Embryonic facial prominence (tissue), 1 donor: ENCODE measurements around the gene MITF.
A peak's percentile ranks its signal among the peaks of the same experiment; 100 is the strongest.

Experiments
- DNase-seq: peaks from one replicate; pipeline ENCODE4 v3.0.0-alpha.2; 2016; ENCODE audit errors: extremely low spot score

The MITF gene, protein sequence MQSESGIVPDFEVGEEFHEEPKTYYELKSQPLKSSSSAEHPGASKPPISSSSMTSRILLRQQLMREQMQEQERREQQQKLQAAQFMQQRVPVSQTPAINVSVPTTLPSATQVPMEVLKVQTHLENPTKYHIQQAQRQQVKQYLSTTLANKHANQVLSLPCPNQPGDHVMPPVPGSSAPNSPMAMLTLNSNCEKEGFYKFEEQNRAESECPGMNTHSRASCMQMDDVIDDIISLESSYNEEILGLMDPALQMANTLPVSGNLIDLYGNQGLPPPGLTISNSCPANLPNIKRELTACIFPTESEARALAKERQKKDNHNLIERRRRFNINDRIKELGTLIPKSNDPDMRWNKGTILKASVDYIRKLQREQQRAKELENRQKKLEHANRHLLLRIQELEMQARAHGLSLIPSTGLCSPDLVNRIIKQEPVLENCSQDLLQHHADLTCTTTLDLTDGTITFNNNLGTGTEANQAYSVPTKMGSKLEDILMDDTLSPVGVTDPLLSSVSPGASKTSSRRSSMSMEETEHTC

DNA sequence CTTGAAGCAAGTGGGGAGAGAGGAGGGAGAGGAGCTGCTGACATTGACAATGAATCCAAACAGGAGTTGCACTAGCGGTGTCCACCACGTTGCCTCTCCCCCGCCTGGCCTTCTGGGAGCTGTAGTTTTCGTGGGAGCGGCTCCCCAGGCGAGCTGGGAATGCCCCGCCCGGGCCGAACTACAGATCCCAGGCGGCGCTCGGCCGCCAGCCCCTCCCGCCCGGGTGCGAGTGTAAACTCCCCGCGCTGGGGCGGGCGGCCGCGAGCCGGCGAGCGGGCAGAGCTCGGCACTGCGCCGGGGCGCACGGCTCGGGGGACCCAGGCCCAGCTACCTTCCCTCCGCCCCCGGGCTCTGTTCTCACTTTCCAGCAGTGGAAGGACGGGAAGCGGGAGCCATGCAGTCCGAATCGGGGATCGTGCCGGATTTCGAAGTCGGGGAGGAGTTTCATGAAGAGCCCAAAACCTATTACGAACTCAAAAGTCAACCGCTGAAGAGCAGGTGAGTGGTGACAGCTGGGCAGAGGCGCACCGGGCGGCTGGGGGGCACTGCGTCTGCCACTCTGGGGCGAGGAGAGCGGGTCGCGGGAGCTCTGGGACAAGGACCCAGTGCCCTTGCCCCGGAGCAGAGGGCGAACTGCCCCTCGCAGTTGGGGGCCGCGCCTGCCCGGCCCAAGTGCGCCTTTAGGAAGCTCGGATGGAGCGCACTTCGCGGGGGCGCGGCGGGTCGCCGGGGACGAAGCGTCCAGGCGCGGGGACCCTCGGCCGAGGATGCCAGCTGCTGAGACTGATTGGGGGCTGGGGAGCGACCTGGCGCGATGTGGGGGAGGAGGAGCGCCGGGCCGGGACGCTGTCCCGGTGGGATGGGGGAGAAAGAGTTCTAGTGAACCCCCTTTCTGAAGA is at the start of gene MITF:
Gene MITF, plus strand, starts transcription at position 261 of the 899 bp plus-strand sequence. Its CDS starts 134 bp downstream, at position 395.
- DNase-seq: peak; percentile 76

DNA sequence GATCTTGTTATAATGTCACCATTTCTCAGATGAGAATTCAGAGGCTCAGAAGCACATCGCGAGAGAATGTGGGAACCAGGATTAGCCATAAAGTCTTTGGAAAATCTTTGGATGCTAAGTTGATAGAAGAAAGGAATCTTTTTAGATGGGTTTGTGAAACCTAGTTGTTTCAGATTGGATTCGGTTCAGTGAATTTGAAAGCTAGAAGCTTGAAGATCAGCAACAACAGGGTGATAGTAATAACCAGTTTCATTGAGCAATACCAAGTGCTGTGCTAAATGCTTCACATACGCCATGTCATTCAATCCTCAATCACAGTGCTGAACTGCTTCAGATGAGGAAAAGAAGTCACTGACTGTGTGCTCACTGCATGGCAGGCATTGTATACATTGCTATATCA is 47.4 kb upstream of the MITF start:
- DNase-seq: no peak

DNA sequence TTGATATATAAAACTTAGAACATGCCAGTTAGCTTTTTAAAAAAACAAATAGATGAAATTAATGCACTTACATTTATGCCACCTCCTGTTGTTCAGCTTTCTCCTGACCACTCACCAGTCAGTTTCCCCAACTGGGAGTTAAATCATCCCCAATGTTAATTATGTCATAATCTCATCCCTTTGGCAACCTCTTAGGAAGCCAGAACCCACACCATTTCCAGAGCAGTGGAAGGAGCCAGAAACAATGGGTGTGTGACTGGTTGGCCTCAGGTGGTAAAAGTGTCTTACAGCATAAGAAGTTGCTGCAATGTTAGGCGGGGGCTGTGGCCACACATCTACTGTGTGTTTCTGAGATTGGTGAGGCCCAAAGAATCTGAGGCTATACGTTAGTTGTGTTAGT is 46.5 kb upstream of the MITF start:
- no peak for DNase-seq

DNA sequence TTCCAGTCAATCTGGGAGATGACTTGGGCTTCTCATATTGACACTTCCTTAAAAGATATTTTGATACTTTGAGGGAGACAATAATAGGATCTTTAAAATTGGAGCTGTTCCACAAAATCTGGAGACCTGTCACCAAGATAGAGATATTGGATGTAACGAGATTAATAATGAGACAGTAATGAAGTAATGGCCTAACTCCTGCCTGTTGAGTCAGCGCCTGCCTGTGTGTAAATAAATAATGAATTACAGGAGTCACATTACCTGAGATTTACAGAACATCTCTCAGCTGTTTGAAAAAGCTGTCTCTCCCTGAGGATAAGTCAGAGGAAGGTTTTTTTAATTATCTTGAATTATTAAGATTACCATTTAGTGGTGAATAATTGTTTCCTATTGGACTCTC is 43.8 kb upstream of the MITF start:
- DNase-seq: no peak

DNA sequence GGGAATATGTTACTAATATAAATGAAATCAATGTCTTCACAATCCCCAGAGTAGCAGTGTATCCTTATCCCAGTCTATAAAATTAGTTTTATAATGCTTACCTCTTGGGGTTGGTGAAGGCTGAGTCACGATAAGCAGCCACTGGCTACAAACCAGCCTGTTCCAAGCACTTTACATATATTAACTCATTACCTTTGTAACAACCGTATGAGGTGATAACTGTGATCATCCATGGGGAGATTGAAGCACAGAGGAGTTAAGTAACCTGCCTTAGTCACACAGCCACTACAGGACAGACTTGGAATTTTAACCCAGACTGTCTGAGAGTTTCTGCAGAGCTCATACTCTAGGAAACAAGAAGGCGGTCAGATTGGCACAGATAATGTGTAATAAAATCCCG is 43.3 kb upstream of the MITF start:
- no peak for DNase-seq

DNA sequence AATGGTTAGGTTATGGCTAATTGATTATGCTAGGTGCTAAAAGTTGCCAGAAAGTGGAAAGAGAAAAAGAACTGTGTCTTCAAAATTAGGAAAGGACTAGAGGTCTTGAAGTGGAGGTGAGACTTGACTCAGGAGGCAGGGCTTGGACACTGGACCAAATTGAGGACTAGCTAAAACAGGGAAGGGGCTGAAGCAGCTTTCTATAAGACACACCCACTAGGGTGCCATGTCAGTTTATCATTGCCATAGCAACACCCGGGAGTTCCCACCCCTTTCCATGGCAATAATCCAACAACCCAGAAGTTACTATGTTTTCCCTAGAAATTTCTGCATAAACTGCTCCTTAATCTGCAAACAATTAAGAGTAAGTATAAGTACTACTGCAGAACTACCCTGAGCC is 42.9 kb upstream of the MITF start:
- DNase-seq: no peak

DNA sequence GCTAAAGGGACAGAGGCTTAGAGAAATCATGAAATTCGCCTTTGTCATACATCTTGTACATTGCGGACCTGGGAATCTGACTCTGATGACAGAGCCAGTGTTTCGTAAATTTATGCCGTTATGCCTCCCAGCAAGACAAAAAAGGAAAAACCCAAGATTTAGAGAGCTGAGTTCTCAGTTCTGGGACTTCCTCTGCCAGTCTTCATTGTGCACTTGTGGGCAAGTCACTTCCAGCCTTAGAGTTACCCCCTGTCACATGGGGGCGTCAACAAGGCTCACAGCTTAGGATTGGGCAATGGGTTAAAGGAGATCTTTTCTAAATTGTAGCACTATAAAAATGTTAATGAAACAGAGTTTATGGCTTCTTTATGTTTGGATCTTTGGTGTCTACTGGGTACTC is 41.9 kb upstream of the MITF start:
- no peak for DNase-seq

DNA sequence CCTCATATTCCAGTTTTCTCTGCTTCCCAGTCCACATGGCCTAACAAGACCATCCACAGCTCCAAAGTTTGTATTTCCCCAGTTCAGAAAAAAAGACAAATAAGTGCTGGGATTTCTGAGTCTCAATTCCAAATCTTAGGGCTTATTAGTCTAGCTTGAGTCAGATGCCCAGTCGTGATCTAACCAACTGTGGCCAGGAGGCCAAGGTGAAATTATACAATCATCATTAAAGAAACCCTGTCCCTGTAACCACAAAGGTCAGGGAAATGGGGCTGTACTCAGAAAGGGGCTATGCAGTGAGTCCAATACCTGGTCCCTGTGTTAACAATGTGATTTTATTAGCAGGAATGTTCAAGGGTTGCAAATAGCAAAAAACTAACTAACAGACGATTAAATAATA is 40.5 kb upstream of the MITF start:
- no peak for DNase-seq

DNA sequence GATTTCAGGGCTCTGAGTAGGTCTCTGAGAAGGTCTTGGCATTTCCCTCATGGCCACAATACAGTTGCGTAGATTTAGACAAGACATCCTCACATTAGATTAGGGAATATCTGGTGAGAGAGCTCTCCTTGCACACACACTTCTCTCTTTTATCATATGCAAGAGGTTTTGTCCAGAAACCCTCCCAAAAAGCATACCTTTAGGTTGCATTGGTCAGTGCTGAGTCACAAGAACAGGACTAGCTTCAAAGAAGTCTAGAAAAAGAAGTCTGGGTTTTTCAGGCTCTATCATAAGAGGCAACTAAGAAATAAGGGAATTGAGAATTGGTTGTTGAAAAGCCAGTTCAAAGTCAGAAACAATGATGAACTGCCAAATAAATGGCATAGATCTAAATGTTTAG is 40.1 kb upstream of the MITF start:
- no peak for DNase-seq

DNA sequence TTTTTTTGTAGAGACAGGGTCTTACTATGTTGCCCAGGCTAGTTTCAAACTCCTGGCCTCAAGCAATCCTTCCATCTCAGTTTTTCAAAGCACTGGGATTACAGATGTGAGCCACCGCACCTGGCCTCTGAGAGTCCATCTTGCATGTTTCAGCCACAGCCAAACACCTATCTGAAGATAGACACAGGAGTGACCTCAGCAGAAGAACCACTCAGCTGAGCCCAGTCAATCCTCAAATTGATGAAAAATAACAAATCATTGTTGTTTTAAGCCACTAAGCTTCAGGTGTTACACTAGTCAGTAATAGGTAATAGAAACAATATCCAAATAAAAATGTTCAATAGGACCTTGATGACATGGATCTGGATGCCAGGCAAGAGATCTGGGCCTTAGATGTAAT is 38.3 kb upstream of the MITF start:
- DNase-seq: no peak

DNA sequence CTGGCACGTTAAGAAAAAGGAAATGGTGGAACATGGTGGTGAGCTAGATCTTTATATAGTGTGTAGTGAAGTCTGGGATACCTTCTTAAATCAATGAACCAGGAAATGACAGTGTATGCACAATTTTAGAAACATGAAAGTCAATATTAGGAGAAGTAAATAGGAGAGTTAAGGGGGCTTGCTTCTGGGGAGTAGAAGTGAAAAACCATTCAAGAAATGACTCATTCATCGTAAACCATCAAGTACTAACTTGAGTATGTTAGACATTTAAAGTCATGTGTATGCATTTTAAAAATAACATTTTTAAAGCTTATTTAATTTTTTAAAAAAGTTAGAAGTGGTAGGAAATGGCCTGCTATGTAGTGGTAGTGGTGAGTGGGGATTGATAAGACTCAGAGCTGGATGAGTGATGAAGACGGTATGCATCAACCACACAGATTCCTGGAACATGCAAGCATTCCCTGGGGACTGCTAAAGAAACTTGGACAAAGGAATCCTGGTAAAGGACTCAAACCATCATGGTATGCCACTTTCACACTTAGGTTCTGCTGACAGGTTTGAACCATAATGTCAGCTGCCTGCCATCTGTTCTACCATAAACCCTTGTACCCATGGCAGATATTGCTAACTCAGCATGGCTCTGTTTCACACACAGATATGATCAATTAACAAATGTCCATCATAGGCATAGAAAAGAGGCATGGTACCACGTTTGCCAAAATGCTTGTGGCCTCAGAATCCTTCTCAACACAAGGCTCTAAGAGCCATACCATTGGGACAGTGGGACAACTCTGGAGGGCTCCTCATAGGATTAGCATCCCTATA is 28.9 kb upstream of the MITF start:
- DNase-seq: no peak

DNA sequence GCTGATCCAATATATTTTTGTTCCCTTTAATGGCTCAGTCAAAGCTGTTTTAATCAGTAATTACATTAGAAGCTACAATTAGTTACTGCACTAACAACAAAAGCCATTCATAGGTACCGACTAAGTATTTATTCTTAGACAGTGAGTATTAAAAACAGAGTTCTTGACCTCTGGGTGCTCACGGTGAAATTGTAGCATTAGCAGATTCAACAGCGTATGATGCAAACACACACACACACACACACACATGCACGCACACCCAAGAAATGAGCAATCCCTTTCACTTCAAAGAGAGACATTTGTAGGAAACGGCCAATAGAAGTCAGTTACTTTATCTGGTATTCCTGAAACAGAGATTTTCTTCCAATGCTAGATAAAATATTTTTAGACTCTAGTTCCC is 27.0 kb upstream of the MITF start:
- DNase-seq: no peak

DNA sequence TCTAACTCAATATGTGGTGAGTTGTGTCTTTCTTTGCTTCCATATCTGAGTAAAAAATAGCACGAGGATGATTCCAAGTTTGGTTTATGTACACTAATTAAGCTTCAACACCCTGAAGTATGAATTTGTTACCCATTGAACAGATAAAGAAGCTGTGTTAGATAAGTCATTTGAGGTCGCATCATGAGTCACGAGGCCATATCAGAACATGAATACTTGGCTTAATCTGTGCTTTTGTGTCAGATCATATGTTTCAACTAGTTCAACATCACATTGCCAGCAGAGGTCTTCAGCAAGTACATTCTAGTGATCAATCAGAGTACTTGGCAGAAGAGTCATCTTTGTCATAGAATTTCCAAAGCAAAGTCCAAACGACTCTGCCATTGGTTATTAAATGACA is 26.3 kb upstream of the MITF start:
- no peak for DNase-seq

DNA sequence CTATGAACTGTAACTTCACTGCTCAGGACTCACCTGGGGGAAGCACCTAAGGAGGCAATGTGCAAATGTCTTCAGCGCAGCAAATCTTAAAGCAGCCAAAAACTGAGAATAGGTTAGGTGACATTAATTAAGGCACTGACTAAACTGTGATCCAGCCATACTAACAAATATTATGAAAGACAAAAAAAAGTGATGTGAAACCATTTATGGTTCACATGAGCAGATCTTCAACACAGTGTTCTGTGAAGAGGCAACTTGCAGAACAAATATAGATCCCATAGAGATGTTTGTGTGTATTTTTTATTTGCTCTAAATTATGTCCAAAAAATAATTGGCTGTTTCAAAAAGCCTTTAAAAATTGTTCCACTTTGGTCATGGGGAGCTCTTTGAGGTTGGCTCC is 24.1 kb upstream of the MITF start:
- DNase-seq: no peak

DNA sequence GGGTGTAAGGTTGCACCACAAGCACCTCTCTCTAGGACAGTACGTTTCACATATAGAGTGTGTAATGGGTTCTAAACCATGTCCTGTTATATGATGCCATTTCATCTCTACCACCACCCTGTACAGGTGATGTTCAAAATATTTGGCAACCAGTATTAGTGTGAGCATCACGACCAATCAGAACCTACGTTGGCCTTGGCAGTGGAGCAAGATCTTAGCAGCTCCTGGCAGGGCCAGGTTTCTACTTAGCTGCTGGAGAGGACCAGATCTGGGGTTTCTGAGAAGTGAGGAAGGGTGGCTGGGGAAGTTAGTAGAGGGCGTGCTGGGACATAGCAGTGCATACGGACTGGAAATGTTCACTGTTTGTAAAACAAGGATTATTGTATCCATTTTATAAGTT is 23.1 kb upstream of the MITF start:
- no peak for DNase-seq

DNA sequence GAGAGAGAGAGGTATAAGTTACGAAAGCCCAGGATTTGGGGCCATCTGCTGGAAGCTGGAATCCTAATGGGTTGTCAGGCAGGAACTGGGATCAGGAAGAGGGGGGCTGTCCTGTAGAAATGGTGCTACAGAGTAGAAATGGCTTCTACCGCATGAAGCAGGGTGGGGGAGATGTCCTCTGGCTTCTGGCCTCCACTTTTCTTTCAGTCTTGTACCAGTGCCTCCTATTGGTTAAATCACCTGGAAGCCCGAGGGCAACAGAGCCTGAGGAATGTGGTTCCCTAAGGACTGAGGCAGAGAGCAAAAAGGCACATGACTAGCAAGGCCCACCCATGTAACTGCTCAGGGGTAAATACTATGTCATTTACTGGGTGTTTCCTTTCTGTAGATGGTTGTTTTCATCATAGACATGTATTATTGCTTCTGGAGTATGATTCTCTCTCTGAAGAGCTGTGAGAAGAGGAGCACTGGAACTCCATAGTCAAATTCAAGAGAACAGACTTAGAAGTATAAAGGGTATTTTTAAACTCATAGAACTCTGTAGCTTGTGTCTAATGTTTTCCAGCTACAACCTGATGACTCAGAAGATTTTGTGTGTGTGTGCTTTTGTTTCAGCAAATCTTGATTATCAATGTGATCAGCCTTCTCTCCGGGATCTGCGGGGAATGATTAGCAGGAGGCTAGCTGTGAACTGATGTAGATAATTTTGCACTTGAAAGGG is 20.2 kb upstream of the MITF start:
- DNase-seq: no peak

DNA sequence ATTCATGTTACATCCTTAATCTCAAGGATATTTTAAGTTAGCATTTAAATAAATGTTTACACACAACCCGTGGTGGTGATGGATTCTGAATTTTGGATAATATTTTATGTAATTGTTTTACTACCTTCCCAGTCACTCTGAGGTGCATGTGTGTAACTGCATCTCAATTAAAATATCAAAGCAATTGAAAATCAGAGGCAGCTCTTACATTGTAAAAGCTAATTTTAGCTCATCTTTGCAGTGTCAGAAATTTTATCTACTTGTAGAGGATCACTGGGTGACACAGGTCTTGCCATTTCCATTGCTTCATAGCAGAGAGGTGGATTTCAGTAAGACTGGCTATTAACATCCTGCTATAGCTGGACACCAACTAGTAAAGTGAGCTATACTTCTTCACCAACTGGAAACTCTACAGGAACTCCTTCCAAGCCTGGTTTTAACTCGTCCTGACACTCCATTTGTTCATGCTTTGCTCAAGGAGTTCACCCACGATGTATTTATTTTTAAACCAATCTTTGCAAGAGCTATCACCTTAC is 19.6 kb upstream of the MITF start:
- DNase-seq: no peak

DNA sequence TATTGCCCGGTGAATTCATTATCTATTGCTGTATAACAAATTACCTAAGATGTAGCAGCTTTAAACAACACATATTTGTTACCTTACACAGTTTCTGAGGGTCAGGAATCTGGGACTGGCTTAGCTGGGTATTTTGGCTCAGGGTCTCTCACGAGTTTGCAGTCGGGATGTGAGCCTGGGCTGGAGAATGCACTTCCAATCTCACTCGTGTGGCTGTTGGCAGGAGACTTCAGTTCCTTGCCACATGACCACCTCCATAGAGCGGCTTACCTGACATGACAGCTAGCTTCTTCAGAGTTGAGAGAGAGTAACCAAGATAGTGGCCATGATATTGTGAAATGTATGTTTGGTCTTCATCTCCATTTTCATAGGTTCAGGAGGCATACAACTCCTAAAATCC is 18.4 kb upstream of the MITF start:
- DNase-seq: no peak

DNA sequence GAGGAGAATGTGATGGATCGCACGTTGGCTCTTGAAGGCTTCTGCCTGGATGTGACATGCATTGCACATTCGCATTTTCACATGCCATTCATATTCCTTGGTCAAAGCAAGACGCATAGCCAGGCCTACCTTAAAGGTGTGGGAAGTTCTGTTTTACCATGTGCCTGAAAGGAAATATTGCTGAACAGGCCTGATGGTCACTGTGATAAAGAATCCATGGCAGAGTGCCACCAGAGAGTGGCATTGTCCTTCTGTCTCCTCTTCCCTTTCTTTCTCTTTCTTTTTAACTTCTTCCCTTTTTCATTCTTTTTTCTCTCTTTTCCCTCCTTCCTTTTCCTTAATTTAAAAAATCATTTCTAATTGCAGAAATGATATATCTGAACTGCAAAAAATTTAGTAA is 15.9 kb upstream of the MITF start:
- no peak for DNase-seq

DNA sequence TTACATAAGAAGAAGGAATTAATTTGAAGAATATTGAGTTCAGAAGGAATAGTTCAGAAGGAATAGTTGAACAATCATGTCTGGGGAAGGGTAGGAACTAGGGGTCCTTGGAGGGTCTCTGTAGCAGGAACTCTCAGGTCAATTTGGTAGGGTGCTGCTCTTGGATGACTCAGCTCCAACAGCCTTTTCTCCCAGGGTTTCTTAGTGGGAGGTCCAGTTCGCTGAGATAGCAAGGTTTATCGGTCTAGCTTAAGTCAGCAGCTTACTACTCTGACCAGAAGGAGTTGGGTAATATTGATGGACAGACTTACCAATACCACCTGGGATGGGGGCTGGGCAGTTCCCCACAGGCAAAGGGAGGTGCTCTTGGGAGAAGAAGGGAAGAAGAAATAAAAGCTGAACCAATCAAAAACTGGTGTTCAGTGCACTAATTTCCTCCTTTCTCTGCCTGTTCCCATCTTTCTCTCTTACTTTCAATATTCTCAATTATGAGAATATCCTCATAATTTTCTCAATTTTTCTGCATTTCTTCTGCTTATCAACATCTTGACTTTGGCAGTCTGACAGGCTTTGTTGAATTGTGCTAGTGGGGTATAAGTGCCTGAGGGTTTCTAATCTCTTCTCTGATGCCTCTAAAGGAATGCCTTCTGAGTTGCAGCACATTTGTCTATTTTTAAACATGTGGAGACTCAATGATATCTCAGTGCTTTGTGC is 14.4 kb upstream of the MITF start:
- no peak for DNase-seq
